ENCODE data around the gene ZNF331. TPM values are rescaled to one million over a fixed set of nuclear protein-coding genes. Genes with fewer than 3 reads are reported as not detected.

The ZNF331 gene
- total and polyA plus RNA-seq, 2 of the 4 experiments (the other 2 are of a cell fraction): 6.6 to 11.1 TPM

GRCh38 chr19:53621885-53622740, 84.2 kb downstream of the ZNF331 start:
- H4K91ac ChIP-seq (ENCODE audit: insufficient read depth, low read depth, low read length): no peak overlapping the region
- H2BK120ac ChIP-seq (ENCODE audit: low read depth, low read length): no peak overlapping the region
- H3K27ac ChIP-seq (ENCODE audit: insufficient read depth, low read length): no peak overlapping the region
- H2AK5ac ChIP-seq (ENCODE audit: low read depth, low read length): no peak overlapping the region
- H4K5ac ChIP-seq (ENCODE audit: low read depth, low read length): no peak overlapping the region
- no peaks in the 10 kb centered on the region for H3K9me1 ChIP-seq (ENCODE audit: insufficient read depth, low read length)
- no peak overlapping the region for H3K4me3 ChIP-seq (ENCODE audit: insufficient read depth, low read depth, low read length)
- H3K4me2 ChIP-seq (ENCODE audit: low read depth, low read length): no peak overlapping the region
- no peak overlapping the region for H2AK9ac ChIP-seq (replicated peaks; ENCODE audit: low read depth, low read length, poor library complexity)
- H4K8ac ChIP-seq (ENCODE audit: low read depth in 2 of 2, low read length in 2 of 2): no peak overlapping the region
- ChIA-PET CTCF (no interaction called here), POLR2A (ENCODE audit: unreplicated experiment) (no interaction called here)
- no peak overlapping the region for H2AFZ ChIP-seq (replicated peaks; ENCODE audit: low read length, poor library complexity)
- no peak overlapping the region for H3K14ac ChIP-seq (replicated peaks; ENCODE audit: low read depth, low read length)
- dilution Hi-C loops (cut with HindIII; ENCODE audit: low sequenced_read_pairs, unreplicated experiment) (no loop called here), intact Hi-C loops (cut with micrococcal nuclease) (no loop called here), in situ Hi-C loops (cut with MboI; ENCODE audit: low sequenced_read_pairs) (no loop called here)
- no TSS peak for BruUV-seq (replicated peaks)
- no peaks in the 10 kb centered on the region for H3K79me1 ChIP-seq (ENCODE audit: low read depth in 1 of 2, low read length in 2 of 2)
- 86% methylated on average over 1 of the region's 8 CpGs; no CpG with 5 or more reads in 1 of the 2 experiments for WGBS, 2 experiments (ENCODE audit: extremely low coverage in 2 of 2, insufficient read length in 1 of 2)
- no peak for ATAC-seq (ENCODE audit: low read depth)
- no peak overlapping the region for H2BK15ac ChIP-seq (ENCODE audit: low read depth, low read length)
- H2BK20ac ChIP-seq (ENCODE audit: low read depth, low read length): no peak overlapping the region
- H3K27me3 ChIP-seq (ENCODE audit: control insufficient read depth, insufficient read depth, low read length): no peaks in the 10 kb centered on the region
- TF ChIP-seq POLR2A (IDR thresholded peaks at IDR 0.05; ENCODE audit: low read depth, low read length): no peak
- no peak for TF ChIP-seq BHLHE40 (IDR thresholded peaks at IDR 0.05; ENCODE audit: low read depth, low read length)
- TF ChIP-seq CTCF (conservative IDR thresholded peaks at IDR 0.05; ENCODE audit: low read depth, low read length): no peak
- TF ChIP-seq ELK1 (IDR thresholded peaks at IDR 0.05; ENCODE audit: borderline replicate concordance, low read depth, low read length): no peak
- no peak for TF ChIP-seq SMC3 (IDR thresholded peaks at IDR 0.05; ENCODE audit: low read depth, low read length)
- no peak for TF ChIP-seq CHD1 (IDR thresholded peaks at IDR 0.05; ENCODE audit: low read depth, low read length)
- no peak for TF ChIP-seq MAZ (IDR thresholded peaks at IDR 0.05; ENCODE audit: borderline replicate concordance, low read depth, low read length)
- no peak for TF ChIP-seq NFE2L2 (IDR thresholded peaks at IDR 0.05; ENCODE audit: low read depth, low read length)
- TF ChIP-seq RFX5 (IDR thresholded peaks at IDR 0.05; ENCODE audit: low read depth, low read length): no peak
- no peak for TF ChIP-seq RAD21 (IDR thresholded peaks at IDR 0.05; ENCODE audit: low read length)
- TF ChIP-seq FOS (IDR thresholded peaks at IDR 0.05; ENCODE audit: low read depth, low read length): no peak
- no peak for TF ChIP-seq MXI1 (IDR thresholded peaks at IDR 0.05; ENCODE audit: borderline replicate concordance, low read depth, low read length)
- no peaks in the 10 kb centered on the region for H3K36me3 ChIP-seq (ENCODE audit: control insufficient read depth, insufficient read depth, low read length)
- no peaks in the 10 kb centered on the region for H3K4me1 ChIP-seq (ENCODE audit: control insufficient read depth, insufficient read depth, low read length)
- no peak overlapping the region for H3K18ac ChIP-seq (ENCODE audit: low read depth, low read length)
- H4K20me1 ChIP-seq (ENCODE audit: insufficient read depth, low read length): no peaks in the 10 kb centered on the region
- H3K9me3 ChIP-seq (ENCODE audit: control insufficient read depth, insufficient read depth, low read length): peaks cover 19% of the 10 kb centered on the region
- no peak overlapping the region for H3K23ac ChIP-seq (ENCODE audit: low read depth, low read length)
- H3K9ac ChIP-seq (ENCODE audit: low read depth, low read length): no peak overlapping the region
- H3K56ac ChIP-seq (ENCODE audit: extremely low read depth, insufficient read depth, low read length): no peak overlapping the region
- no peak overlapping the region for H2BK5ac ChIP-seq (ENCODE audit: low read depth, low read length, poor library complexity, severe bottlenecking)
- DNase-seq: no peak
- H3K4ac ChIP-seq (ENCODE audit: low read depth, low read length): no peak overlapping the region

Measured in IMR-90 (cell line).